Lower leg skin (tissue), 4 donors: ENCODE results near the gene PRKCH. TPM values are rescaled to one million over a fixed set of nuclear protein-coding genes. Genes with fewer than 3 reads are reported as not detected.
A peak's percentile ranks its signal among the peaks of the same experiment; 100 is the strongest.

Experiments used
- DNase-seq, 2 donors: peaks; one replicate each; pipeline ENCODE4 v3.0.0-alpha.2; 2019; ENCODE audit warnings: low spot score in 2 of 2
- H3K4me3 ChIP-seq: fragments of 200-600 bp; sonication (generic); 2 replicates; pipeline ENCODE4 v1.5.1; 2017; ENCODE audit warnings: mild to moderate bottlenecking, low read depth; ENCODE audit not compliant: poor library complexity, severe bottlenecking
- POLR2A ChIP-seq, 2 donors: fragments of 450-650 bp; IDR thresholded peaks; one replicate each; pipeline ENCODE4 v1.6.1; 2016 to 2017; ENCODE audit warnings: antibody characterized with exemption in 2 of 2, mild to moderate bottlenecking in 1 of 2, moderate library complexity in 1 of 2
- WGBS, 2 donors: methylation state at CpG; one replicate each; pipeline ENCODE4 v1.1.5; 2018; 5-methylcytosine and 5-hydroxymethylcytosine counted together
- intact Hi-C: fragments of 100-400 bp; cut with DNase I; formaldehyde crosslinking; loops from one replicate; pipeline ENCODE4 v1.15.0; 2023; ENCODE audit warnings: low total_unique reads
- total RNA-seq, 4 donors: library from RNA; depleted of rRNA; stranded (reverse); fragments of >200 nt; gene quantifications; one replicate each; pipeline ENCODE4 v1.1.0, GENCODE V29; 2016
- TF ChIP-seq, protein P1 (sequence below), 3 donors: fragments of 450-650 bp; IDR thresholded peaks; one replicate each; pipeline ENCODE4 v1.5.1; 2016; ENCODE audit warnings: antibody characterized with exemption in 3 of 3, mild to moderate bottlenecking in 3 of 3, moderate library complexity in 2 of 3

The PRKCH gene
- total RNA-seq, 4 donors from 2014 or later: 57.3 to 103 (median 66.7) TPM

DNA sequence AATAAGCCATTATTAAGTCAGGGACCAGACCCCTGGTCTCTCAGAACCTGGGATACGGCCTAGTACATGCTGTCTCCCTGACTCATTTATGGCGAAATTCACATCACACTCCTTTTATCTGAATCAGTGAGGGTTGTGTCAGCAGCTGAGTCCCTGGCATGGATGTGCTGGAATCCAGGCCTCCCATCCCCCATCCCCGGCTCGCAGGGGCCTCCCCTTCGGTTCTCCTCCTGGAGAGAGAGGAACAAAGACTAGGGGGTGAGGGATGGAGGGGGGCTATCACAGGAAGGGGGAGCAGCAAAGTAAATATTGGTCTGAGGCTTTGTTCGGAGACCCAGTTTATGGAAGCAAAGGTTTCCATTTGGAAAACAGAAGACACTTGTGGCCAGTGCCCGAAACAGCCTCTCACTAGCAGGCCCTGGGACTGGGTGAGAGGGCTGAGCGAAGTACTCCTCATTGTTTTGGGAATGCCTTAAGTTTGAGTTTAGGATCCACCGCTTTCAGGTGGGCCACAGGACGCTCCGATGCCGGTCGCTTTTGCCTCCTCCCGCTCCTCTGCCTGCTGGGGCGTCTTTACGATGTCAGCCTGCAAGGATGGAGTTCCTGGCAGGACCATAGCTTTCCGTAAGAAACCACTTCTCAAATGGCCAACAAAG is 145.0 kb downstream of the PRKCH start:
- DNase-seq: peak in 1 of 2 donors; percentile 9
- TF ChIP-seq POLR2A (IDR thresholded peaks at IDR 0.05): no peak
- TF ChIP-seq, protein P1, sequence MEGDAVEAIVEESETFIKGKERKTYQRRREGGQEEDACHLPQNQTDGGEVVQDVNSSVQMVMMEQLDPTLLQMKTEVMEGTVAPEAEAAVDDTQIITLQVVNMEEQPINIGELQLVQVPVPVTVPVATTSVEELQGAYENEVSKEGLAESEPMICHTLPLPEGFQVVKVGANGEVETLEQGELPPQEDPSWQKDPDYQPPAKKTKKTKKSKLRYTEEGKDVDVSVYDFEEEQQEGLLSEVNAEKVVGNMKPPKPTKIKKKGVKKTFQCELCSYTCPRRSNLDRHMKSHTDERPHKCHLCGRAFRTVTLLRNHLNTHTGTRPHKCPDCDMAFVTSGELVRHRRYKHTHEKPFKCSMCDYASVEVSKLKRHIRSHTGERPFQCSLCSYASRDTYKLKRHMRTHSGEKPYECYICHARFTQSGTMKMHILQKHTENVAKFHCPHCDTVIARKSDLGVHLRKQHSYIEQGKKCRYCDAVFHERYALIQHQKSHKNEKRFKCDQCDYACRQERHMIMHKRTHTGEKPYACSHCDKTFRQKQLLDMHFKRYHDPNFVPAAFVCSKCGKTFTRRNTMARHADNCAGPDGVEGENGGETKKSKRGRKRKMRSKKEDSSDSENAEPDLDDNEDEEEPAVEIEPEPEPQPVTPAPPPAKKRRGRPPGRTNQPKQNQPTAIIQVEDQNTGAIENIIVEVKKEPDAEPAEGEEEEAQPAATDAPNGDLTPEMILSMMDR (IDR thresholded peaks at IDR 0.05): no peak
- intact Hi-C loops: no loop called here
- 80 to 86% methylated on average over 16 to 17 of the region's 17 CpGs for WGBS, 2 donors
- H3K4me3 ChIP-seq: no peak overlapping the region

DNA sequence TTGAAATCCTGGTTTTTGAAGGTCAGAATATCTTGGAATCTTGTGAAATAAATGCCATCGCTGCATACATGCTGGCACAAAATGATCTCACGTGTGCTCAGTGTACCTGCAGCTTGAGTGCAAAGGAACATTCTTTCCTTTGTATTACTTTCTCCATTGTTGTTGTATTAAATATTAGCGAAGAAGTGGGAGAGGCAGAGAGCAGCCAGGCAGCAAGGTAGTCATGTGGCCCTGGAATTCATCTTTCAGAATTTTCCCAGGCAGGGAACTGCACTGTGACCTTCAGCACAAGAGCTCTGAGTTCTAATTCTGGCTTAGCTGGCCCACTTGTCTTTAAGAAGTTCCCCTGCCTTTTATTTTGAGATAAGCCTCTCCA is 145.5 kb downstream of the PRKCH start:
- intact Hi-C loops: no loop called here
- no peak for DNase-seq
- H3K4me3 ChIP-seq: no peak overlapping the region
- 91 to 99% methylated on average over 3 of the region's 3 CpGs for WGBS, 2 donors
- TF ChIP-seq, protein P1 (IDR thresholded peaks at IDR 0.05): no peak
- no peak for TF ChIP-seq POLR2A (IDR thresholded peaks at IDR 0.05)

DNA sequence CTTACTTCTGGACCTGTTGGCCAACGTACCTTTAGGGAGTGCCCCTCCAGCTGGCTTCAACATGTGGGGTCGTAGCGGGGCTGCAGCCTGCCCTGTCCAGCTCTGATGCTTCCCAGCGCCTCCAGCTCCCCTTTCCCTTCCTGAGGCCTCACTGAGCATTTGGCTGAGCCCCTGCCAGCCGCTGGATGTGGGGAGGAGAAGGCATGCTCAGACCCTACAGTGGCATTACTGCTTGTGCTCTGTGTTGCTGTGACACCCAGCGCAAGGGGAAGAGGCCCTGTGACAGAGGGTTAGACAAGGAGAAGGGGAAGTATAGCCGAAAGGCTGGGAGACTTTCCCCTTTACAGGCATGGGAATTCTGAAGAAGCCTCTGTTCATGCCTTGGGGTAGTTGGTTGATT is 145.9 kb downstream of the PRKCH start:
- DNase-seq: peak in 1 of 2 donors; percentile 17
- TF ChIP-seq, protein P1 (IDR thresholded peaks at IDR 0.05): no peak
- TF ChIP-seq POLR2A (IDR thresholded peaks at IDR 0.05): no peak
- H3K4me3 ChIP-seq: no peak overlapping the region
- WGBS, 2 donors: 92 to 94% methylated on average over 7 of the region's 7 CpGs
- intact Hi-C loops: no loop called here

DNA sequence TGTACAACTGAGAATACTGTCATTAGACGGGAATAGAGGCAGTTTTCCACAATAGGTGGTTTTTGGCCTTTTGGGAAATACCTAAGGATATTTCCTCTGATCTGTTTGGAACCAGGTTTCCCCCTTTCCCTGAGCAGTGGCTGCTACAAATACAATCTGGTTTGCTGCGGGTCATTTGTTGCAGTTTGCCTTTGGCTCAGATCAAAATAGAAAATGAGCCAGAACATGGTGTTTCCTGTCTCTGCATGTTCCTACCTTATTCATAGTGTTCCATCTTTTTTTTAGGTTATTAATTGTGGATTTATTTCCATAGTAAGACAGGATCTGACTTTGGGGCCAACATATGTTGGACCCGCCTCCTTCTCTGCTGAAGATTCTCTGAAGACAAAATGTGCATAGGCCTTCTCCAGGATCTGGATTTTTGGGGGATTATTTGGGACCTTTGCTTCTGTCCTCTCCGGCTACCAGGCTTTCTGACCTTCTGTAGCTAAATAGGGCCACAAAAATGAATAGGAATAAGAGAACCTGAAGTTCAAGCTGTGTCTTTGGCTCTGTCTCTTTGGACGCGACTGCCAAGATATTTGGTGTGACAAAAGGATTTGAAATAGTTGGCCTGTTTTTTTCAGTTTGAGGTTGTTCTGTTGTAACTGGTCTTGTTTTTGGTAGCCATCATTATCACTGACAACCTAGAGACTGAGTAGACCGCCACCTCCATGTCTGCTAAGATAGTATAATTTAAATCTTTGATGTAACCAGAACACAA is 146.9 kb downstream of the PRKCH start:
- intact Hi-C loops: no loop called here
- 63 to 64% methylated on average over 7 of the region's 7 CpGs for WGBS, 2 donors
- peak in 1 of 2 donors; percentile 12 for DNase-seq
- TF ChIP-seq, protein P1 (IDR thresholded peaks at IDR 0.05): no peak
- no peak for TF ChIP-seq POLR2A (IDR thresholded peaks at IDR 0.05)
- no peak overlapping the region for H3K4me3 ChIP-seq

DNA sequence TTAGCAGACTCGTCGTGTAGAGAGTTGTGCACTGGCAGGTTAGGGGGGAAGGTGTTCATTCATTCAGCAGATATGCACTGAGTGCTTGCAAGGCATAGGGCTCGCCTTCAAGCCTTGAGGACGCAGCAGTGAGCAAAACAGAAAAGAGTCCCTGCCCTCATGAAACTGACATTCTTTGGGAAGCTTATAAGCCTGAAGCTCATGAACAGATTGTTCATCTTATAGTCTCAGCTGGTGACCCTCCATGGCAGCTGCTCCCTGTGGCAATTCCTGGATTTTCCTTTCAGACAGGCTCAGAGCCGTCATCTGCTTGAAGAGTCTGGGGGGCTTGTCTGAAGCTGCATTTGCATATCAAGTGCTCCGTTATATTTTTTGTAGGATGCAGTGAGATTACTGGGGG is 148.4 kb downstream of the PRKCH start:
- 68 to 88% methylated on average over 6 of the region's 6 CpGs for WGBS, 2 donors
- intact Hi-C loops: loop anchor here (10.0 kb wide), 1 partner anchor 255 kb away; no protein-coding TSS in a partner anchor
- no peak for DNase-seq
- TF ChIP-seq POLR2A (IDR thresholded peaks at IDR 0.05): no peak
- TF ChIP-seq, protein P1 (IDR thresholded peaks at IDR 0.05): no peak
- no peak overlapping the region for H3K4me3 ChIP-seq
